ENCODE results near the gene CDADC1. TPM values are rescaled to one million over a fixed set of nuclear protein-coding genes. Genes with fewer than 3 reads are reported as not detected.

Gene CDADC1
- total RNA-seq, 1 experiment from 2014 or later, result 17.6 TPM

- no peak overlapping the region for H3K4me3 ChIP-seq (ENCODE audit: low read length)
- CTCF ChIA-PET, result no interaction called here
- H2AFZ ChIP-seq (ENCODE audit: low read length), result no peak overlapping the region
- H3K4me1 ChIP-seq (ENCODE audit: insufficient read depth, low read length), result no peaks in the 10 kb centered on the region
- no peaks in the 10 kb centered on the region for H4K20me1 ChIP-seq (ENCODE audit: low read length)
- H3K79me2 ChIP-seq (ENCODE audit: low read length), result no peaks in the 10 kb centered on the region
- H3K9me3 ChIP-seq (ENCODE audit: low read length), result no peaks in the 10 kb centered on the region
- TF ChIP-seq EZH2 (IDR thresholded peaks at IDR 0.05; ENCODE audit: low read length, unreplicated experiment), result no peak
- no peak for TF ChIP-seq CTCF (conservative IDR thresholded peaks at IDR 0.05; ENCODE audit: low read depth, low read length)
- TF ChIP-seq EZH2phosphoT487 (IDR thresholded peaks at IDR 0.05; ENCODE audit: borderline replicate concordance, low read length), result no peak
- no peaks in the 10 kb centered on the region for H3F3A ChIP-seq (ENCODE audit: low read length, unreplicated experiment)
- POLR2A ChIA-PET (ENCODE audit: unreplicated experiment), result no interaction called here
- H3K27ac ChIP-seq (ENCODE audit: low read length), result no peak overlapping the region
- BruUV-seq (replicated peaks), result no TSS peak
- ATAC-seq, result no peak
- H3K4me2 ChIP-seq (ENCODE audit: low read length), result no peak overlapping the region
- intact Hi-C loops (cut with micrococcal nuclease), result no loop called here
- H3K27me3 ChIP-seq (ENCODE audit: low read length), result no peaks in the 10 kb centered on the region
- H3K36me3 ChIP-seq (ENCODE audit: low read depth, low read length), result no peaks in the 10 kb centered on the region
- no peak for DNase-seq
- no peak overlapping the region for H3K9ac ChIP-seq (ENCODE audit: low read length)
- H3K9me2 ChIP-seq (replicated peaks; ENCODE audit: low read length), result no peaks in the 10 kb centered on the region
These were observed 29.2 kb upstream of the CDADC1 start for GRCh38 chr13:49218493-49219051.

GRCh38 chr13:49219647-49220035 is 28.1 kb upstream of the CDADC1 start:
- Histone ChIP-seq H3K79me2 (ENCODE audit: low read length) (no peaks in the 10 kb centered on the region), H2AFZ (ENCODE audit: low read length) (no peak overlapping the region), H3F3A (ENCODE audit: low read length, unreplicated experiment) (no peaks in the 10 kb centered on the region), H3K9ac (ENCODE audit: low read length) (no peak overlapping the region), H3K4me1 (ENCODE audit: insufficient read depth, low read length) (no peaks in the 10 kb centered on the region), H3K9me3 (ENCODE audit: low read length) (no peaks in the 10 kb centered on the region), H3K27me3 (ENCODE audit: low read length) (no peaks in the 10 kb centered on the region), H3K27ac (ENCODE audit: low read length) (no peak overlapping the region), H3K9me2 (replicated peaks; ENCODE audit: low read length) (no peaks in the 10 kb centered on the region), H4K20me1 (ENCODE audit: low read length) (no peaks in the 10 kb centered on the region), H3K4me3 (ENCODE audit: low read length) (no peak overlapping the region), H3K36me3 (ENCODE audit: low read depth, low read length) (no peaks in the 10 kb centered on the region), H3K4me2 (ENCODE audit: low read length) (no peak overlapping the region)
- no TSS peak for BruUV-seq (replicated peaks)
- TF ChIP-seq EZH2 (IDR thresholded peaks at IDR 0.05; ENCODE audit: low read length, unreplicated experiment) (no peak), CTCF (conservative IDR thresholded peaks at IDR 0.05; ENCODE audit: low read depth, low read length) (no peak), EZH2phosphoT487 (IDR thresholded peaks at IDR 0.05; ENCODE audit: borderline replicate concordance, low read length) (no peak)
- POLR2A ChIA-PET (ENCODE audit: unreplicated experiment), result no interaction called here
- DNase-seq (no peak), ATAC-seq (no peak)
- CTCF ChIA-PET, result no interaction called here
- intact Hi-C loops (cut with micrococcal nuclease), result no loop called here

- Histone ChIP-seq H3K4me1 (ENCODE audit: insufficient read depth, low read length) (no peaks in the 10 kb centered on the region), H3K9me3 (ENCODE audit: low read length) (no peaks in the 10 kb centered on the region), H3K27me3 (ENCODE audit: low read length) (no peaks in the 10 kb centered on the region), H3K79me2 (ENCODE audit: low read length) (no peaks in the 10 kb centered on the region), H3K4me2 (ENCODE audit: low read length) (no peak within 1 kb of the TSS), H3F3A (ENCODE audit: low read length, unreplicated experiment) (no peaks in the 10 kb centered on the region), H2AFZ (ENCODE audit: low read length) (no peak within 1 kb of the TSS), H3K36me3 (ENCODE audit: low read depth, low read length) (no peaks in the 10 kb centered on the region), H4K20me1 (ENCODE audit: low read length) (no peaks in the 10 kb centered on the region), H3K4me3 (ENCODE audit: low read length) (no peak within 1 kb of the TSS), H3K9ac (ENCODE audit: low read length) (no peak within 1 kb of the TSS), H3K9me2 (replicated peaks; ENCODE audit: low read length) (no peaks in the 10 kb centered on the region), H3K27ac (ENCODE audit: low read length) (no peak within 1 kb of the TSS)
- no TSS peak for BruUV-seq (replicated peaks)
- intact Hi-C loops (cut with micrococcal nuclease), result no loop called here
- ChIA-PET POLR2A (ENCODE audit: unreplicated experiment) (no interaction called here), CTCF (no interaction called here)
- ATAC-seq (no peak), DNase-seq (no peak)
- TF ChIP-seq EZH2phosphoT487 (IDR thresholded peaks at IDR 0.05; ENCODE audit: borderline replicate concordance, low read length) (no peak), CTCF (conservative IDR thresholded peaks at IDR 0.05; ENCODE audit: low read depth, low read length) (no peak), EZH2 (IDR thresholded peaks at IDR 0.05; ENCODE audit: low read length, unreplicated experiment) (no peak)
These were observed 27.5 kb upstream of the CDADC1 start, which contains the start of gene MLNR for GRCh38 chr13:49220036-49220855. MLNR (plus strand) TSS chr13:49220338; CDS start chr13:49220338, 0 bp downstream.

Data from PC-3 (cell line).